ENCODE data around the gene ARHGAP20.

The ARHGAP20 gene

DNA sequence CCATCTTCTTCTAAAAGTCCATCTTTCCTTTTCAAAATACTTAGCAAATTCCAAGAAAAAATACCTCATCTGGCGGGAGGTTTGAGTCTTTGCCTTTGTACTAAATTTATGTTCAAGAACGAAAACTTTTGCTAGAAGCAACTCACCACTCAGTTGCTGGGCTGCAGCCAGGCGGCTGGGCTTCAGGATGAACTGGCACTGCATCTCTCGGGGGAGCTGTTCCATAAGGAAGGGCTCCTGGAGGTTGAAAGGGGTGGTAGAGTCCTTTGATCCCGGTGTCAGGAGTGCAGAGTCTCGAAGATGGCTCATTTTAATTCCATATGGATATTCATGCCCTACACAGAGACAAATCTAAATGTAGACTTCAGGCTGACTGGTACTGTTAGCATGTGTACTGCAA is 105.8 kb downstream of the ARHGAP20 start:
- DNase-seq (ENCODE audit: low read depth), result no peak

DNA sequence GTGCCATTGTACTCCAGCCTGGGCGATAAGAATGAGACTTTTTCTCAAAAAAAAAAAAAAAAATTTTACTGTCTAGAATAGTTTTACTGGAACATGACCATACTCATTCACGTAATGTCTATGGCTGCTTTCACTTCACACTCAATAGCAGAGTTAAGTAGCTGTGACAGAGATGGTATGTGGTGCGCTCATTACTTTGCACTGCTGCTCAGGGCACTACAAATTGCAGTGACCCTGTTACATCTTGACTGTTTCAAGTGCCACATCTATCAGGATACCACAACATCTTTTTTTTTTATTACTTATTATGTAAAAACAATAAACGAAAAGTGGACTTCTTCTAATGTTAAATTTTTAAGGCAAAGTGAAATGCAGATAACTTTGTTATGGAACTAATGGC is 110.3 kb downstream of the ARHGAP20 start:
- DNase-seq (ENCODE audit: low read depth), result no peak

DNA sequence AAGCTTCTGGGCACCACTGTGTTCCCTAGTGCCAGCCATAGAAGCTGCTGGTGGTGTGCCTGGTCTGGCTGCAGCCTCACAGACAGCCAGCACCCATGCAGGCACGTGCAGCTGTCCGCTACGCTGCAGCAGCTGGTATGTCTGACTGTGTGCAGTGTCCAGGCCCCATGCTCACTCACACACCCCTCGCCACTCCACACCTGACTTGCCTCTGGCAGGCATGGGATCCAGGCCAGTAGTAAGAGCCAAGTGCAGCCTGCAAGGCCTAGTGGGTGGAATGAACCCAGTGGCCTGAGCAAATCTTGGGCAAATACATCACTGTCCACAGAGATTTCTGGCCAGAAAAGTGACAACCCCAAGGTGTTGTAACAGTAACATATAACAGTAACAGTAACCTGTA is 111.9 kb downstream of the ARHGAP20 start:
- DNase-seq (ENCODE audit: low read depth), result no peak

DNA sequence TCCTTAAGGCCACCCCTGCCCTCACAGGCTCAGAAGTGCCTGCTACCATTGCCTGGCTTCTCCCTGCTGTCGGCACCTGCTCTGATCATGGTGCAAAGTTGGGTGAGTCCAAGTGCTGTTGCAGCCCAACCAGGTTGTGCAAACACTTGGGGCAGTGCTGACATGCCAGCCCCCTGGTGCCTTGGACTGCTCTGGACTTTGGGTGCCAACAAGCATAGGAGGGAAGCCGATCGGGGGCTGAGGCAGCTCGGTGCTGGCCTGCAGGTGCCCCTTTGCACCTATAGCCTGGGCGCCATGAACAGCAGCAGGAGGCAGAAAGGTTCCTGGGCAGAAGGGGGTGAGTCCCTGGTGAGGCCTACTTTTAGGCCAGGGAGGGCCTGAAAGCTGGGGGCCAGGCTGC is 113.0 kb downstream of the ARHGAP20 start:
- no peak for DNase-seq (ENCODE audit: low read depth)

DNA sequence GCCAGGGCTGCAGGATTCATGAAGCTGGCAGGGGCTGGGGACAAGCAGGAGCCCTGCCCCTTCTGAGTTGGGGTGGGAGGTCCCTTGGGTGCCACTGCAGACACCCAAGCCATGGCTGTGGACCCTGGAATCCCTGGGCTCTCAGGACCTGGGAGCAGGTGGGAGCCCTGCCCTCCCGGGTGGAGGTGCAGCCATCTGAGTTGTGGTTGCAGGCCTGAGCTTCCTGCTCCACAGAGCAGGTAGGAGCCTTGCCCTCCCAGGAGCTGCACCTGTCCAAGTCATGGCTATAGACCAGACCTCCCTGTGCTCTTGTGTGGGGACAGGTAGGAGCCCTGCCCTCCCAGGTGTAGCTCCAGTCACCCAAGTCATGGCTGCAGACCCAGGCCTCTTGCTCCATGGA is 113.5 kb downstream of the ARHGAP20 start:
- DNase-seq (ENCODE audit: low read depth), result no peak

DNA sequence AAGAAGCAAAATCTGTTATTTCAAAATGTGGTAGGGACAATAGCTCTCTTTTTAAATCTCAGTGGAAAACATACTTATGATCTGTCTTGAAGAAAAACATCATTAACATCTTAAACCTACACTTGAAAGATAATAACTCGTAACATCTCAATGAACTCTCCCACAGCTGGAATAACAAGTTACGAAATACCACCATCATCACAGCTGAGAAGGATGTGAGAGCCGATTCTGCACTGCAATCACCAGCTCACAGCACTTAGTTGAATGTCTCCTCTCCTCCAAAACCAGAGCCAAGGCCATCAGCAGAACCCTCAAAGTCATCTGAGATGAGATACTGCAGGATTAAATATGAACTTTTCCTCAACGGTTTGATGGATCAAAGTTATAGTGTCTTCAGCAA is 124.3 kb downstream of the ARHGAP20 start:
- DNase-seq (ENCODE audit: low read depth), result no peak

DNA sequence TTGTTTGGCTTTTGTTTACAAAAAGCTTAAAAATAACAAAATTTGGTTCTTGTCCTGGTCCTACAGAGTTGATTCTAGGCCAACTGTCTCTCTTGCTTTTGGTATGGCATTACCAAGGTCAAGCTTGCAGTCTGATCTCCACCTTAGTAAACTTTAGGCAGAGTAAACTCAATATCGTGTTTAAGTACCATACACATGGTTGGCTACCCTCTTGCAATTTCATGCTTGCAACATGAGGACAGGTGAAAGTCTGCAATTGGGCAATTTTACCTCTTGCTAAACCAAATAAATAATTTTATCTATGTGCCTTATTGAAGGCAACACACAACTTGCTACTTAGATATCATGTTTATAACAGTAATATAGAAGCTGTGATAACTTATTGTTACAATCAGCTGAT is 125.1 kb downstream of the ARHGAP20 start:
- no peak for DNase-seq (ENCODE audit: low read depth)

DNA sequence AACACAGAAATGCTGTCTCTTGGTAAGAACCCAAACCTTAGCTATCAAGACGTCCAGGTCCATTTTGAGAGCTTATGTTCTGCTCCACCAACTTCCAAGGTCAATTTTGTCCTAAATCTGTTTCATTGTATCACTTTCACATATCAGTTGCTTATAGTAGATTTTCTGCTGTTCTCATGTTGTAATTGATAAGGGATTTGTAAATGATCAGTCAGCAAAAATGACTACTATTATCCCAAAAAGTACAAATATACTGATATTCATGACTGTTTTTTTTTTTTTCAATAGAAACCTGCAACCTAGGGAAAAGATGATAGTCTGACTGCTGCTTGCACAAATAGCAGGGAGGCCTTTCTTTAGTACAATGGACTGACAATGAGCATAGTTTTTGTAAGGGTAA is 128.1 kb downstream of the ARHGAP20 start:
- DNase-seq (ENCODE audit: low read depth), result no peak

DNA sequence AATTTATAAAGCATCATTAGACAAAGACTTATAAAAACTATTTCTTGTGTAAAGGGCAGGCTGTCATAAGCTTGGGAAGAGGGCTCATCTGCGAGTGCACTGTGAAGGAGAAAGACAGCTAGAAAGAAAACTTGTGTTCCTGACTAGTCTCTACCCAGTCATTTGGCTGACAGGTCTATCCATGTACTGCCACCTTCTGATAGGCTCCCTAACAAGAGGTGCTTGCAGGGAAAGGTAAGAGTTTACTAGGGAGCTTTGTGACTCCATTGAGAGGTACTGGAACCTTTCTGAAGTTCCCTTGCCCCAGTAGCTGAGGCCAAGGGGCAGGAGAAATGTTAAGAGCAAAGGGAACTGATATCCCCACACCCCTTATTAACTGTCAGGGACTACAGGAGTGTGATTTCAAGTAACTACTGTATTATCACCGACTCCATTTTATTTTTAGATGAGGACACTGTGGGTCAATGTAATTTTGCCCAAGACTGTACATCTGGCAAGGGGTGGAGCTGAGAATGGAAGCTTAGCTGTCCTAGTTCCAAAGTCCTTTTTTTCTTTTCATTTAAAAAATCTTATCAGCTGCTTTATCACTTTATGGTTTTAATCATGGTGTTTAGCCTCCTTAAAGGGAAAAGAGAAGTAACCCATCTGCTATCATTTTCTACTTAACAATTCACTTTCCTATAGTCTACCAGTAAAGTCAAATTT is 129.4 kb downstream of the ARHGAP20 start:
- DNase-seq (ENCODE audit: low read depth), result no peak

DNA sequence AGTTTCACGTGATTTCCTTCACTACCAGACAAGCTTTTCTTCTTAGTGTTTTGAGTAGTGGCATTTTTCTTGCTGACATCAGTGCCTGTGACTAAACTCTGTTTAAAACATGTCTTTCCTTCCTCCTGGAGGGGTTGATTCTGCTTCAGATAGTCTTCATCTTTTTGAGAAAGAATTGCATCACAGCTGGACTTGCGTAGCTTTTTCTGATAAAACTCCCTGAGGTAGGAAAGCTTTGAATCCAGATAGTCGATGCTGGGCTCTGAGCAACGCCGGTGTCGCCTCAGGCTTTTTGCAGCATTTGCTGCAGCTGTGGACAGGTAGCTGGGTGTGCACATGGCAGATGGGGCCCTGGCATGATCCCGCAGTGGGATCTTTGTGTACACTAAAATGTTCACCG is 131.7 kb downstream of the ARHGAP20 start:
- DNase-seq (ENCODE audit: low read depth), result no peak

DNA sequence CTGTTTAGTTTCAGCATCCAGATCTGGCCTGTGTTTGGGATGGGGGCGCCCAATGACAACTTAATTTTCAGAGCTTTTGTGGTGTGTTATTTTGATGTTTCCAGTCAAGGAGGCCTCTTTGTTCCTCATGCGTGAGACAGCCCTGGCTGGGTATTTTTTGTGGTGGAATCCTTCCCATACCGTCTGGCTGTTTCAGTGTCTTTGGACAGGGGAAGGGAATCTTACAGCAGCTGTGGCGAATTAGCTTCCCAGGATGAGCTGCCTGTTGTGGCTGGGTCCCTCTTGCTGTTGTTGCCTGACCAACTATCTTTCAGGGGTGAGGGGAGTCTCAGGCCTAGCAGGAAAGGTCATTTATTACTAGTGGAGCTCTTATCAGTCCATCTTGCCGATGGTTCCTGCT is 138.8 kb downstream of the ARHGAP20 start:
- DNase-seq (ENCODE audit: low read depth), result no peak

DNA sequence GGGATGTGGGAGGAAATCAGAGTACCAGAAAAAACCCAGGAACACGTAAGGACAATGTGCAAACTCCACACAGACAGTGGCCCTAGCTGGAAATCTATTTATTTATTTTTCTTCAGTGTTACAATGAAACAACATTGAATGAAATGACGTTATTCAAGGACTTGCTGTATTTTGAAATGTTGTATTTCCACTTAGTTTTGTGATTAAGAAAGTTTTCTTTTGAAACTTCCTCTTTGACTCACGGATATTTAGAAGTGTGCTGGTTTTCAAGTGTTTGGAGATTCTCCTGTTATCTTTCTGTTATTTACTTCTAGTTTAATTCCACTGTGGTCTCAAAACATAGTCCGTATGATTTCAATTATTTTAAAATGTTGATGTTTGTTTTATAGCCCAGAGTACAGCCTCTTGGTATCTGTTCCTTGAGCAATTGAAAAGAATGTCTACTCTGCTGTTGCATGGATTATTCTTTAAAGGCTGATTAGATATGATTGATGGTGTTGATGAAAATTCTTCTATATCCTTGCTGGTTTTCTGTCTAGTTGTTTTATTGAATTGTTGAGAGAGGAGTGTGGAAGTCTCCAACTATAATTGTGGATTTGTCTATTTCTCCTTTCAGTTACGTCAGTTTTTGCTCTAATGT is 141.0 kb downstream of the ARHGAP20 start:
- DNase-seq (ENCODE audit: low read depth), result no peak

DNA sequence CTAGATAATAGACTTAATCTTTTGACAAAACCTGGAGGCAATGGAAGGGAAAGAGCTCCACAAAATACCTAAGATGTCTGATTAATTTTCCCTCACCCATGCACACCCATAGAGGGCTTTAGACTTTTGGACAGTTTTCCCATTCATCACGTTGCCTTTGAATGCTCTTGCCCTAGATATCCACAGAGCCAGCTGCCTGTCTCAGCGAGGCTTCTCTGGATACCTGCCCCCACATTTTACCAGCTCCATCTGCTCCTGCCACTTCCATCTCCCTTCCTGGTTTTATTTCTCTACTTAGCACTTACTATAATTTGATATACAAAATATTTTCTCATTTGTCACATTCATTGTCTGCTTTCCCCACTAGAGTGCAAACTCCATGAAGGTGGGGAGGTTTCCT is 145.7 kb downstream of the ARHGAP20 start:
- no peak for DNase-seq (ENCODE audit: low read depth)

DNA sequence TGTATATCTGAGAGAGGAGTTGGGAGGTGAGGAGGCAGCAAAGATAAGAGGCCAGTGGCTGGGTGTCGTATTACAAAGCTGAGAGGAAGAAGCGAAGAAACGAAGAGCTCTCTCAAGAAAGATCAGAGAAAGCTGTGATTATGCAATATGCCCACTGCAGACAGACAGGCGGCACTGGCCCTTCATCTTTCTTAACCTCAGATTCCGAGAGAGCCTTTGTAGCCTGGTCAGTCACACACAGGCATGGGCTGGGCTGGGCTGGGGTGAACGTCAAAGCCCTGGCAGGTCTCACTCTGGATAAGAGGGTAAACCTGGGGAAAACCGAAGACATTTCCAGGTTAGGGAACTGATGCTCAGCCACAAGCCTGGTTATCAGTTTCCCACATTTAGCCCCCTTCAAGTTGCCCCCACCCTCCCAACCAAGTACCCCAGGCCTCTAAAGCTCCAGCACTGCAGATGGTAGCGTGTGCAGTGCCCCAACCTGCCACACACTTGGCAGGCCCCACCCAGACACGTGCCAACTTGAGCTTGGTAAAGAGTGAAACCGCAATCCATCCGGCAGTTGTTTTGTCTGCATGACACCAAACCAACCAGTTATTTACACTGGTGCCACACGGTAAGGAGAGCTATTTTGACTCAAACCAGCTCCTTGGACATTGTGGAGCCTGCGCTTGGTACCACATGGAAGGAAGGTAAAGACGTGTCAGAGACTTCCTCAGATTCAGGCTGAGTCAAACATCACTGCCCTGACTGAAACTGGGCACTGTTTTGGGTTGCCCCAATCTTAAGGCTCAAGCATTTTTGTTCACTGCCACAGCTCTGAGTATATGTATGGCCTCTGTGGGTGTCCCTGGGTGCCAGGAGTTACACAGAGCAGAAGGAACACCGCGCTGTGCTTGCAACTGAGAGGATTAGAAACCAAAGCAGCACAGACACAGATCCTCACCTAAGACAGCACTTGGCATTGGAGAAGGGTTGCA is 146.6 kb downstream of the ARHGAP20 start:
- no peak for DNase-seq (ENCODE audit: low read depth)

DNA sequence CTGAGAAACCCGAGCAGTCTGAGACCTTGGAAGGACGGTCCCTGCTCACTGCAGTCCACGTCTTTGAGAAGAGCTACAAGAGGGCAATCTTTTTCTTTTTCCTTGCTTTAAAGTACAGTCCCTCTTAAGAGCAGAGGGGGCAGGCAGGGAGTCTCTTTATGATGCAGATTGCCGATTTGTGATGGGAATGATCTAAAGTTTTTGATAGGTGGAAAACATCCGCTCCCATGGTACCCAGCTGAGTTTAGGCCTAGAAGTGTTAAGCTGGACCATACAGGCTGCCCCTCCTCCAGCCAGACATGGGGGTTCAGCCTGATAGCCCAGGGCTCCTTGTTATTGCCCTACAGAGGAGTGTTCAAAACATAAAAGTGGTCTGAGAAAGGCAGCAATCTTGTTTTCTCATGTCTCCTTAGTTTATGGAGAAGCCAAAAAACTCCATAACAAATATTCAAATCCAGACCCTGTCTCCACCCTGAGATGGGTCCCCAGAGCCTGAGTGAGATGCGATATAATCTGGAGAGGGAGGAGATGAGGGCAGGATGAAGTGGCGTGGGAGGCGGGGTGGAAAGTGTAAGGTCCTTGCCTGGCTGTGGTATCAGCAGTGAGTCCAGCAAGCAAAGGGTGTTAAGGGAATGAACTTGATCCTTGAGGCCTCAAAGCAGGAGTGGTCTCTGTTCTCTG is 147.4 kb downstream of the ARHGAP20 start:
- DNase-seq (ENCODE audit: low read depth), result no peak

DNA sequence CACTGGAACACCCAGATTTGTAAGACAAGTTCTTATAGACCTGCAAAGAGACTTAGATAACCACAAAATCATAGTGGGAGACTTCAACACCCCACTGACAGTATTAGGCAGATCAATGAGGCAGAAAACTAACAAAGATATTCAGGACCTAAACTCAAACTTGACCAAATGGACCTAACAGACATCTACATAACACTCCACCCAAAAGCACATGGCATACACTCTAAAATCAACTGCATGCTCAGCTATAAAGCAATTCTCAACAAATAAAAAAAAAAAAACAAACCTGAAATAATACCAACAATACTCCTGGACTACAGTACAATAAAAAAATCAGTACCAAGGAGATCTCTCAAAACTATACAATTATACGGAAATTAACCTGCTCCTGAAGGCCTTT is 167.5 kb downstream of the ARHGAP20 start:
- no peak for DNase-seq (ENCODE audit: low read depth)

DNA sequence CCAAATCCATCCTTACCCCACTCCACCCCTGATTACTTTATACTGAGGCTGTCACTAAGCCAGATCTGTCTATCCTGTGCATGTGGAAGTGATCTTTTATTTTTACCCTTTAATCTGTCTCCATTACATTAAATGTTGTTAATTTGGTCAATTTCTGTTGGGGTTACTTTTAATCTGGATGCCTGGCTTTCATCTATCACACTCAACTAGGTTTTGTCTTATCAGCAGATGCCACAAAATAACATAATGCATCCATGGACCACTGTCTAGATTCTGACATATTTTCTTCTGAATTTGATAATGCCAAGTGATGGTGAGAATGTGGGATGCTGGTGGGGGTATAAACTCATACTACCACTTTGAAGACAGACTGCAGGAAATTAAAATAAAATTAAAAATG is 174.1 kb downstream of the ARHGAP20 start:
- no peak for DNase-seq (ENCODE audit: low read depth)

DNA sequence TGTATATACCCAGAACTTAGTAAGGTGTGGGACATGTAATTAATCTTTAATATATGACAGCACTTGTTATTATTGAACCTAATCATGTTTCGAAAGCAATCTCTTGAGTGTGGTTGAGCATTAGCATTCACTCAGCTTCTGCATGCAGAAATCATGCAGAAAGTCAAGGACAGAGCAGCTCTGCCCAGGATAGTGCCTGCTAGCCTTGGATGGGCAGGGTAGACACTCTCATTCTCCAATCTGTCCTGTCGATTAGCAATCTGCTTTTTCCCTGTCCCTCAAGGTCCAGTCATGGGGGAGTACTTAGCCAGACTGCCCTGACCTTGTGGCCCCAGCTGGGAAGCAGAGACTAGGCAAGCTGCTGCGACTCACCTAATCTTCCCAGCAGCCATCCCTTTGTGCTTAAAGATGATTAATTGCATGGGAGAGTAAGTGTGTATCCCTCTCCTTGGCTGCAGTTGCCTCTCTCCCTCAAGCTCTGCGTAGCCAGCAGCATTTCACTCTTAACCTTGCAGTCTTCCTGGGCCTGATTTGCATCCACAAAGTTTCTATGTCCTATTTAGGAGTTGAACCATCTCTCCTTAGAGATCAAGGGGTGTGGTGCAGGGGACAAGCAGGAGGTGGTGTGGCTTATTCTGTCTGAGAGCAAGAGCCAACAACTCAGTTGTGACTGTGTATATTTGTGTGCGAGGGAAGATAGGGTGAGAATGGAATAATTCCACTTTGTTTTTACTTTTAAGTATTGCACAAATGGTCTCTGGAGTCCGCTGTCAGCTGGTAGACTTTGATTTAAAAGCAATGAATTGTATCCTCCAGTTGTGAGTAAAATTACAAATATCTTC is 181.1 kb downstream of the ARHGAP20 start:
- no peak for DNase-seq (ENCODE audit: low read depth)

DNA sequence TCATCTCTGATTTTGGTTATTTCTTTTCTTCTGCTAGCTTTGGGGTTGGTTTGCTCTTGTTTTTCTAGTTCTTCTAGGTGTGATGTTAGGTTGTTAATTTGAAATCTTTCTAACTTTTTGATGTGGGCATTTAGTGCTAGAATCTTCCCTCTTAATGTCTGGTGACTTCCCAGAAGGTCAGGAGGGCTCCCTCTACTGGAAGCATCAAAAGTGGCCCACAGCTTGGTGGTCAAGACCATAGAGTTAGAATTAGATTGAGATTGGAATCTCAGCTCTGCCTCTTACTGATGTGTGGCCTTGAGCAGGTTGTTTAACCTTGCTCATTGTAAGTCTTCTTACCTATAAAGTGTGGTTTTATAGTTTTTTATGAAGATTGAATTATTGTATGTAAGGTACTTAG is 183.2 kb downstream of the ARHGAP20 start:
- DNase-seq (ENCODE audit: low read depth), result no peak

DNA sequence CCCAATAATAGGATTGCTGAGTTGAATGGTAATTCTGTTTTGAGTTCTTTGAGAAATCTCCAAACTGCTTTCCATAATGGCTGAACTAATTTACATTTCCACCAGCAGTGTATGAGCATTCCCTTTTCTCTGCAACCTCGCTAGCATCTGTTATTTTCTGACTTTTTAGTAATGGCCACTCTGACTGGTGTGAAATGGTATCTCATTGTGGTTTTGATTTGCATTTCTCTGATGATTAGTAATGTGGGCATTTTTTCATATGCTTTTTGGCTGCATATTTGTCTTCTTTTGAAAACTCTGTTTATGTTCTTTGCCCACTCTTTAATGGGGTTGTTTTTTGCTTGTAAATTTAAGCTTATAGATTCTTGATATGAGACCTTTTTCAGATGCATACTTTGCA is 185.1 kb downstream of the ARHGAP20 start:
- no peak for DNase-seq (ENCODE audit: low read depth)

Data from T follicular helper cell (primary cell).